NCI-H2196 (cell line): ENCODE results near the gene SLC1A4.
A peak's percentile ranks its signal among the peaks of the same experiment; 100 is the strongest.
"Not testable (repeated sequence)": the region's sequence is repeated elsewhere in the genome, so short reads cannot be mapped to it uniquely, and the experiment has no call there.

ENCODE experiments used
- DNase-seq: peaks from one replicate; lab custom pipeline; 2025; ENCODE audit not compliant: unreplicated experiment; lab: John Stamatoyannopoulos, UW

SLC1A4 gene

DNA sequence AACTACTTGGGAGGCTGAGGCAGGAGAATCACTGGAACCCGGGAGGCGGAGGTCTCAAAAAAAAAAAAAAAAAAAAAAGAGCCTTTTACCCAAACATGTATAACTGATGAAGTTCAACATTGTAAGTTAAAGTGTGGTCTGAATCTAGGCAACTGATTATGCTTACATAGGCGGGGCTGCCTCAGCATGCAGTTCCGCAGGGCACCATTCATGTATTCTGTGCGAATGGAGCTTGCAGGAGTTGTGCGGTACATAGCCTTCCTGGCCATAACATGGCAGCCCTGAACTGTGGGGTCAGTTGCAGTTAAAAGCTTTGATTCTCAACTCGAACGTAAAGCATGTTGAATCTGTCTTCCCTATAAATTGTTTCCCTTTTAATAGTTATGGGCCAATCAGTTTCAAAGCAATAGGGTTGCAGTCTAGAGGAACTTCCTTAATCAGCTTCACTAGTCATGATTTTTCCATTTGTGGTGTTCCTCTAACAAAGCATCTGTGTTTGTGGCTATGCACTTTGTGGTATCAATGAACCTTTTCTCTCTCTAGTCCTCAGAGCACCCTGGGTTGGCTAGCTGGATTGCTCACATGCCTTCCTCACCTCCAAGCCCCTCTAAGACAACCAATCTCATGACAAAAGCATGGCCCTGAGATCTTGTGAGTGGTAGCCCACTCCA lies 36.4 kb downstream of the SLC1A4 start:
- DNase-seq, result no peak

DNA sequence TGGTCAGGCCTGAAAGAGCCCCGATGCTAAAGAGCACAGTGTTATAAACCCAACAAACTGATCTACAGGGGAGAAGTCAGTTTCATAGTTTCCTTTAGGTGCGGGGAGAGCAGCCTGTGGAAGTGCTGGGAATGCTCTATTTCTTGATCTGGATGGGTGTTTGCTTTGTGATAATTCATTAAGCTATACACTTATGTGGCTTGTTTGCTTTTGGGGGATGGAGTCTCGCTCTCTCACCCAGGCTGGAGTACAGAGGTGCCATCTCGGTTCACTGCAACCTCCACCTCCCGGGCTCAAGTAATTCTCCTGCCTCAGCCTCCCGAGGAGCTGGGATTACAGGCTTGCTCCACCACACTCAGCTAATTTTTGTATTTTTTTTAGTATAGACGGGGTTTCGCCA lies 37.0 kb downstream of the SLC1A4 start:
- DNase-seq, result no peak

DNA sequence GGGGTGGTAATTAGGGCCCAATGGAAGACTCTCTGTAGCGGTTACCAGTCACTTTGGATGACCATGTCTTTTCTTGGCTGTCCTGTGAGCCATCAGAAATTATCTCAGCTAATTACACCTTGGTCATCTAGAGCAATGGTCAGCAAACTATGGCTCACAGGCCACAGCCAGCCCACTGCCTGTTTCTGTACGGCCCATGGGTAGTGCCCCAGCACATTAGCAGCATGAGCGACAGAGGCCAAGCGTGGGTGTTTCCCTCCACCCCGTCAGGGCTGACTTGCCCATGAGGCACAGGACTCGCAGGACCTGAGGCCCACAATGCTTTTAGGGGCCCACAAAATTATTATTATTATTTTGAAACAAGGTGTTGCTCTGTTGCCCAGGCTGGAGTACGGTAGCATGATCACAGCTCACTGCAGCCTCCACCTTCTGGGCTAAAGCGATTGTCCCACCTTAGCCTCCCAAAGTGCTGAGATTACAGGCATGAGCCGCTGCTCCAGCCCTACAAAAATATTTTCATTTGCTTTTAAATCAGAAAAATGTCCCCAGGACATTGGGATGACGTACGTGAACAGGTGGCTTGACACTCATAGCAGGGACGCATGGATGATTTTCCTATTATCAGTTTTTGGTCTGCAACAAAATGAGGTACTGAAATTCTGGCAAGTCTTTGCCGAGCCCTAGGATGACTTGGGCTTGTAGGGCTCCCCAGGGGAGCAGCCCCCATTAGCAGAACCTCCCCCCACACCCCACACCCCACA lies 37.7 kb downstream of the SLC1A4 start:
- no peak for DNase-seq

DNA sequence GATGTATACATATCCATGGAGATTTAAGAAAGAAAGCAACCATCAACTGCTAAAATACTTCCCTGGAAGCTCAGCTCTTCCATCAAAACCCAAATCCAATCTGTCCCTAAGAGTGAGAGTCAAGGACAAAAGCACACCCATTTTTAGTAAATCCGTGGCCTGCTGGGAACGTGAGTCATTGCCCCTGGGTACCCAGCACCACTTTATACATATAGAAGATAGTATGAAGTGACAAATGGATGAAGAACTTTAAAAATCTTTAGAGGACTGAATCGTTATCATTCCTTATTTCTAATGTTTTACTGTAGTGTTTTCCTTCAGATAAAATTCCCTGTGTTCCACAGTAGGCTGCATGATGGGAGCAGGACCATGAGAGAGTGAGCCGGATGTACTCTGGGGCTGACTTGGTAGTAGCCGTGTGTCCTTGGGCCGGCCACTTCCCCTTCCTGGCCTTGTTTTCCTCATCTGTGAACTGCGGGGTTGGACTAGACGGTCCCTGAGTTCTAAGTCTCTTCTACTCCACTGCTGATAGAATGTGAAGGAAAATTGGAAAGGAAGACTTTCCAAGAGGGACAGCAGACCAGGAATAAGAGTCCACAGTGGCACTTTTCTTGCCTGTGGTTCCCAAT lies 38.5 kb downstream of the SLC1A4 start:
- DNase-seq, result no peak

GRCh38 chr2:65030476-65031332 lies 41.5 kb downstream of the SLC1A4 start:
- no peak for DNase-seq

DNA sequence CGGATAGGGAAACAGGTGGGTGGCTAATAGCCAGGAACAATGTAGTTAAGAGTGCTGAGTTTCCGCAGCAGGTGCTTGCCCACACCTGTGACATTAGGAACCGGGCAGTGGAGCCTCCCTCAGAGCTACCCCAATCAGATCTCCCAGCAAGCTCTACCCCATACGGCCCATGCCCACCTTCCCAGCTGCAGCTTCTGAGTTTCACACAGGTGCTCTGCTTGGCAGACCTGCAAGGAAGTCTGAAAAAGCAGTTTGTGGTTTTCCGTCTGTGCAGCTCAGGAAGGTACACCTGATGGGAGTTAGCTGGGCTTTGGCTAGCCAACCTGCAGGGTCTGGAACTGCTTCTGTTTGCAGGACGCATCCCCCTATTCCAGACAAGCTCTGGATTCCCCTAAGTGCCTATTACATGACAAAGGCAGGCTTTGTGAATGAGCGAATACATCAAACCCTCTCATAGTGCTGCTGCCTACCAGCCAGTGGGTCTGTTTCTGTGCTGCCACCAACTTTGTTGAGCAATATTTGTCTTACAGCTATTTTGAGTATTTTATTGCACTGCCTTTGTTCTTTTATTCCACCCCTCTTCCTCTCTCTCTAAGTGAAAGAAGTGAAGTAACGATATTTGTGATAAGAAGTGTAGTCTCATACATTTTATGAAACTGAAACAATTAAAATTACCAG lies 42.3 kb downstream of the SLC1A4 start:
- DNase-seq, result peak; percentile 17

DNA sequence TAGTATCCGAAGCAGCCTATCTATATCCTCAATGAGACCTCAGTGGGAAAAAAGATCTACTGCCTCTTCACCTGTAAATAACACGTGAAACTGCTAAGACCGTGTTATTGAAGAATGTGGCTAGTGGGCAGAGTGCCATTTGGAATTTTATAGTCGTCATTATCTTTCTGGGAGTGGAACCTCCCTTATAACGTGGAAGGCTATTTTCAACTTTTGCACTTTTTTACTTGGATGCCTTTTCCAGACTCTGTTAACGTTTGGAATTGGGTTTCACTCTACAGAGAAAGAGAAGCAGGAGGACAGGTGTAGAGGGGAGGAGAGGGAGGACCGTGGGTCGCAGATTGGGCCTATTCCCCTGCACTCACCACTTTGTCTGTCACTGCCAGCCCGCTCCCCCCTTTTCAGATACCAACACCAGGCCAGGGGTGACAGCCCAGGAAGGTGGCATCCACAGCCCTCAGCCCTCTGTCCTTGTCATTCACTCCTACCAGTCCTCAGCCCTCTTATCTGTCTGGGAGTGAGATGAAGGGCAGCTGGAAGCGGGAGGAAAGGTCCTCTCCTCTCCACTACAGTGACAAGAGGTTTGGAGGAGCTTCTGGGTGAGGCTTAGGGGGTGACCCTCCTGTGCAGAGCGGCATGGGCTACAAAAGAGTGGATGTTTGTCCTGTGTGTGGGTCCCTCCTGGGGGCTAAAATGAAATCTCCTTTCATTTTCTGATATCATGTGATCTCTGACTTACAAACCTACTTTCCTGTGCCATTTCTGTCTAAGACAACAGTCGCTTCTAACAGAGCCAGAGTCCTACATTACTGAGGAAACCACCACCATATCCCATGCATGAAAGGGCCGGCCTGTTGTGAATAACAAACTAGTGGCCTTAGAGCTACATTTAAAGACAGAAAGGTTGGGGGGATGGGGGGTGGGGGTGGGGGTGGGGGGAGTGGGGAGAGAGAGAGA lies 43.1 kb downstream of the SLC1A4 start:
- DNase-seq, result no peak

- DNase-seq, result no peak
Measured at GRCh38 chr2:65033178-65033577, 44.0 kb downstream of the SLC1A4 start.

DNA sequence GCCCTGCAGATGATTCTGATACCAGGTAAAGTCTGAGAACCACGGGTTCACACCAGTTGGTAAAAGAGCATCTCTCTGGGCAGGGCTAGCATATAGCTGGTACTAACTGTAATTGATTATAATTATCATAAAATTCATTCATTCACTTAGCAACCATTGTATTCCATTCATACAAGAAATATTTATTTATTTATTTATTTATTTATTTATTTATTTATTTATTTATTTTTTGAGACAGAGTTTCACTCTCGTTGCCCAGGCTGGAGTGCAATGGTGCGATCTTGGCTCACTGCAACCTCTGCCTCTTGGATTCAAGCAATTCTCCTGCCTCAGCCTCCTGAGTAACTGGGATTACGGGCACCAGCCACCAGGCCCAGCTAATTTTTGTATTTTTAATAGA lies 44.5 kb downstream of the SLC1A4 start:
- not testable (repeated sequence) for DNase-seq

DNA sequence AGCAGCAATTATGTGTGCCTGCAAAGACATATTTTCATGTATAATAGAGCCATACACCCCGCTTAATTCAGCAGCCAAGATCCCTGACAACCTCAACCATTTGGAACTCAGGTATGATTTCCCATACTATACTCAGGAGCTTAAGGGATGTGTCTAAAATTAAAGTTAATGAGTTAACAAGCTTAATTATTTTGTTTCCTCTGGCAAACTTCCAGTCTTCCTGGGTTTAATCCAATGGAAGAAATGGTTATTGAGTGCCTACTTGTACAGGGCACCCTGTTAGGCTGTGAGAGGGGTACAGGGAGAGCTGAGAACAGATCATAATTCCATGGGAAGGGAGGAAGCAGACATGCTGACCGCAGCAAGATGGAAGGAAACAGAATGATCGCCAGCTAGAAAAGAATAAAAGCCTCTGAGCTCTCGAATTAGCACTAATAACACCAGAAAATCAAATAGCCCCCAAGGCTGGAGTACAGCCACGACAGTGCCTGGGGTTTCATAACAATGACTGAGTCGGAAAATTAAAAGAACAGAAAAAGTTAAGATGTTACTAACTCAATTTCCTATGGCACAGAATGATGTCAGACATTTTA lies 46.2 kb downstream of the SLC1A4 start:
- DNase-seq, result no peak

- no peak for DNase-seq
Measured at GRCh38 chr2:65037178-65037577, 48.0 kb downstream of the SLC1A4 start.

- no peak for DNase-seq
Measured at GRCh38 chr2:65039640-65040039, 50.4 kb downstream of the SLC1A4 start.

GRCh38 chr2:65040400-65041261 lies 51.4 kb downstream of the SLC1A4 start:
- peak; percentile 65 for DNase-seq

- no peak for DNase-seq
Measured at GRCh38 chr2:65043001-65043400, 53.8 kb downstream of the SLC1A4 start.

DNA sequence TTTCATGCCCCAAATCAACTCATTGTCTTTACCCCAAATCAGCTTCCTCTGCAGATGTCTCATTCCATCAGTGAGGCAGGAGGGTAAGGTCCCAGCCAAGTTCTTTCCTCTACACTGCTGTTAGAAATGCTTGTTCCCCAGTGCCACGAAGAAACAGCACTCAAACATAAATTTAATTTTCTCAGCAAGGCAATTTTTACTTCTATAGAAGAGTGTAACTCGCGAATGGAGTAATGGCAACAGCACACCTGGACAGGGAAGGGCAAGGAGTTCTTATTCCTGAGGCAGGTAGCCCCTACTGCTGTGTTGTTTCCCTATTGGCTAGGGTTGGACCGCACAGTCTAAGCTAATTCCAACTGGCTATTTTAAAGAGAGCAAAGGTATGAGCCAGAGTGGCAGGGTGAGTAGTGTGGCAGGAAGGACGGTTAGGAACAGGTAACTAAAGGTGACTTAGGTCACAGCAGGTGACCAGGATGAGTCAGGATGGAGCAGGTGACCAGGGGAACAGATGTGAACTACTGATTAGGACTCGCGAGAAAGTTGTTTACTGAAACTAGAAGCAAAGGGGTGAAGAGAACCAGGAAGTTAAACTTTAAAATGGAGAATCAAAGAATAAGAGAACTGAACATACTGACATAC lies 55.0 kb downstream of the SLC1A4 start:
- DNase-seq, result no peak

DNA sequence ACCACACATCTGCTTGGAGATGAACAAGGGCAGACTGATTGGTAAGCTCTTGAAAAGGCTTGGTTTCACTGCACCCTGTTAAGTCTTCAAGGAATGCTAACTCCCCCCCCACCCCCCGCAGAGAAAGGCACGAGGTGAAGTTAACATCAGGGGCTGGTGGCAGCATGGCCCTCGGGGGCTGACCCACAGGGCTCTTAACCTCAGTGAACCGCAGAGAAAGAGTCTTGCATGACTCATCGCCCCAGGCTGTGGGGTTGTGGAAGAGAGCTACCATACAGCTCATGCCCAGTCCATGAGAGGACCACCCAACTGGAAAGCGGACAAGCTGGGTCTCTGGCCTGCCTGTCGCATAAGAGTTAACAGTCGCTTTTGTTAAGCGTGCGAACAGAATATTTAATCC lies 56.5 kb downstream of the SLC1A4 start:
- no peak for DNase-seq

DNA sequence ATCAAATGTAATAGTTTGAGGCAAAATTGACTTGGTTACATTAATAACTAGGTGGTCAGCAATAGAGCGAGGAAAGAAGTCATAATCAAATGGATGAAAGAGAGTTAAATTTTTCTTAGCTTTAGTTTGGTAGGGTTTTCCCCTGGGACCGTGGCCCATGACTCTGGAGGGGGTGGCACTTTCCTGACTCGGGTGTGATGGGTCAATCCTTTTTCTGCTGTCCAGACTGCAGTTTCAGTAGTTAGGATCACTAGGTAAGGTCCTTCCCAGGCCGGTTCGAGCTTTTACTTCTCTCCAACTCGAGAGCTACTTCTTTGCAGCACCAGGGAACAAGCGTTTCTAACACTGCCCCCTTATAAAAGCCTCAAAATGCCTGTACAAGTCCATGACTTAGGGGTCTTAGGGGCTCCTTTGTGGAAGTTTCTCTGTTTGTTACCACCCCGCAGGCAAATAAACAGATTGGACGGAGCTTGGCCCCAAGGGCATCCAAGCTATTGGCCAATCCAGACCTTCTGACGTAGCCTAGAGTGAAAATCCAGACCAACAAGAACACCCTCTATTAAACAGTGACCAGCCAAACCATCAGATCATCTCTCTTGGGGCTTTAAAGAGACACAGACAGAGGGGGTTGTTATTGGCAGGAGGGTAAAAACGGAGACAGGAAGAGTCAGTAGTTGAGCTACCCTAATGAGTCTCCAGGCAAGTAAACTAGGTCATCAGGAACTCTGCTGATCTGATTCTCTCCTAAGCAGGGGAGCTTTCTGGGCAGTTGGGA lies 57.6 kb downstream of the SLC1A4 start:
- no peak for DNase-seq
